ENCODE data around the gene DPP6.

GRCh38 chr7:154844499-154844898 is 792.3 kb downstream of the DPP6 start:
- TF ChIP-seq, protein P1, sequence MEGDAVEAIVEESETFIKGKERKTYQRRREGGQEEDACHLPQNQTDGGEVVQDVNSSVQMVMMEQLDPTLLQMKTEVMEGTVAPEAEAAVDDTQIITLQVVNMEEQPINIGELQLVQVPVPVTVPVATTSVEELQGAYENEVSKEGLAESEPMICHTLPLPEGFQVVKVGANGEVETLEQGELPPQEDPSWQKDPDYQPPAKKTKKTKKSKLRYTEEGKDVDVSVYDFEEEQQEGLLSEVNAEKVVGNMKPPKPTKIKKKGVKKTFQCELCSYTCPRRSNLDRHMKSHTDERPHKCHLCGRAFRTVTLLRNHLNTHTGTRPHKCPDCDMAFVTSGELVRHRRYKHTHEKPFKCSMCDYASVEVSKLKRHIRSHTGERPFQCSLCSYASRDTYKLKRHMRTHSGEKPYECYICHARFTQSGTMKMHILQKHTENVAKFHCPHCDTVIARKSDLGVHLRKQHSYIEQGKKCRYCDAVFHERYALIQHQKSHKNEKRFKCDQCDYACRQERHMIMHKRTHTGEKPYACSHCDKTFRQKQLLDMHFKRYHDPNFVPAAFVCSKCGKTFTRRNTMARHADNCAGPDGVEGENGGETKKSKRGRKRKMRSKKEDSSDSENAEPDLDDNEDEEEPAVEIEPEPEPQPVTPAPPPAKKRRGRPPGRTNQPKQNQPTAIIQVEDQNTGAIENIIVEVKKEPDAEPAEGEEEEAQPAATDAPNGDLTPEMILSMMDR (IDR thresholded peaks at IDR 0.05) = no peak
- TF ChIP-seq POLR2A (IDR thresholded peaks at IDR 0.05) (no peak), EP300 (IDR thresholded peaks at IDR 0.05) (no peak), POLR2AphosphoS5 (IDR thresholded peaks at IDR 0.05) (no peak)
